ENCODE results near the gene HAO1. TPM values are rescaled to one million over a fixed set of nuclear protein-coding genes. Genes with fewer than 3 reads are reported as not detected.

HAO1 gene
- total RNA-seq, 1 donor from 2014 or later, result not detected

DNA sequence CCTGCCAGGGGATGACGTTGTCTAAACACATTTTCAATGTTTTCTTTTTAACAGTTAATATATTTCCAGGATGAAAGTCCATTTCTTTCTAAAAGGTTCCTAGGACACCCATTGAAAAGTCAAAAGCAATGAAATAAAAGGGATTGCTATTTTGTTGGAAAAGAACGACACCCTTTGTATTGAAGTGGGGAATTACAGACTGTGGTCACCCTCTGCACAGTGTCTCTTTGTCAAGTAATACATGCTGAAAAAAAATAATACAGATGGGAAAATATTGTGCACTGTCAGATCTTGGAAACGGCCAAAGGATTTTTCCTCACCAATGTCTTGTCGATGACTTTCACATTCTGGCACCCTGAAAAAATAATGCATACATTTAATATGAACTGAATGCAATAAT lies 56.9 kb downstream of the HAO1 start:
- Mint-ChIP-seq H3K4me3 (ENCODE audit: unreplicated experiment) (no peak overlapping the region), H3K27ac (ENCODE audit: unreplicated experiment) (no peak overlapping the region), H3K9me3 (ENCODE audit: low read depth) (no peaks in the 10 kb centered on the region), H3K4me1 (ENCODE audit: low read depth) (no peaks in the 10 kb centered on the region), H3K36me3 (ENCODE audit: low read depth) (no peaks in the 10 kb centered on the region), H3K27me3 (ENCODE audit: low read depth) (peaks cover 13% of the 10 kb centered on the region)
- DNase-seq (ENCODE audit: low spot score), result no peak
- TF ChIP-seq, protein P1, sequence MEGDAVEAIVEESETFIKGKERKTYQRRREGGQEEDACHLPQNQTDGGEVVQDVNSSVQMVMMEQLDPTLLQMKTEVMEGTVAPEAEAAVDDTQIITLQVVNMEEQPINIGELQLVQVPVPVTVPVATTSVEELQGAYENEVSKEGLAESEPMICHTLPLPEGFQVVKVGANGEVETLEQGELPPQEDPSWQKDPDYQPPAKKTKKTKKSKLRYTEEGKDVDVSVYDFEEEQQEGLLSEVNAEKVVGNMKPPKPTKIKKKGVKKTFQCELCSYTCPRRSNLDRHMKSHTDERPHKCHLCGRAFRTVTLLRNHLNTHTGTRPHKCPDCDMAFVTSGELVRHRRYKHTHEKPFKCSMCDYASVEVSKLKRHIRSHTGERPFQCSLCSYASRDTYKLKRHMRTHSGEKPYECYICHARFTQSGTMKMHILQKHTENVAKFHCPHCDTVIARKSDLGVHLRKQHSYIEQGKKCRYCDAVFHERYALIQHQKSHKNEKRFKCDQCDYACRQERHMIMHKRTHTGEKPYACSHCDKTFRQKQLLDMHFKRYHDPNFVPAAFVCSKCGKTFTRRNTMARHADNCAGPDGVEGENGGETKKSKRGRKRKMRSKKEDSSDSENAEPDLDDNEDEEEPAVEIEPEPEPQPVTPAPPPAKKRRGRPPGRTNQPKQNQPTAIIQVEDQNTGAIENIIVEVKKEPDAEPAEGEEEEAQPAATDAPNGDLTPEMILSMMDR (IDR thresholded peaks at IDR 0.05), result no peak

DNA sequence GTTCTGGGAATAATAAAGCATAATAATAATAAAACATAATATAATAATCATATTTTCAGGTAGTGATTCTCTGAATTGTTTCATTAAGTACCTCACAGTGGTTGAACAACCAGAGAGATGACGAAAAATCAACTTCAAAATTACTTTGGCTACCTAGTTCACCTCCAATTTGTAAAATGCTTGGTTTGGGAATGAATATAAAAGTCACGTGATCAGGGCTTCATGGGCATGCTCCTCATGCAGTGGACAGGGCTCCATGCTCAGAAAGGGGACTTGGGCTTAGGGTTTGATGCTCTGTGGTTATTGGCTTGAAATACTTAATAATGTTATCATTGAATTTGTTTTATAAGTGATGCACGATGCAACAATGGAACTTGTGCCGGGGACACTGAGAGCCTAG lies 58.2 kb downstream of the HAO1 start:
- Mint-ChIP-seq H3K36me3 (ENCODE audit: low read depth) (no peaks in the 10 kb centered on the region), H3K9me3 (ENCODE audit: low read depth) (no peaks in the 10 kb centered on the region), H3K4me1 (ENCODE audit: low read depth) (no peaks in the 10 kb centered on the region), H3K27me3 (ENCODE audit: low read depth) (peaks cover 13% of the 10 kb centered on the region), H3K4me3 (ENCODE audit: unreplicated experiment) (no peak overlapping the region), H3K27ac (ENCODE audit: unreplicated experiment) (no peak overlapping the region)
- DNase-seq (ENCODE audit: low spot score), result no peak
- TF ChIP-seq, protein P1 (IDR thresholded peaks at IDR 0.05), result no peak

DNA sequence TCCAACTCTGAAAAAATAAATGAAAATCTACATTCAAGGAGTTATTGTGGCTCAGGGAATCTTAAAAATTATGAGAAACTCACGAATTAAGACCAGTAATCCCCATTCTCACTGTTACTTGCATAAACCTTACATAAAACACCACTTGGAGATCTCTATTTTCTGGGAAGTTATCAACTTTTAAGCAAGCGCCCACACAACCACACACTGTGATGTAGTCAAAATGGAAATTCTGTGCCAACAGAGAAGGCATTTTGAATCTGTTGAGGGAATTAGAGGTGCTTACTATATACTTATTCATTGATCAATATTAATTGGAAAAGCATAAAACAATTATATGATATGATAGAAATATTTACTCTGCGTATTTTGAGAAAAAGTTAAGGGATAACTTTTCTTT lies 58.7 kb downstream of the HAO1 start:
- no peak overlapping the region for H3K27ac Mint-ChIP-seq (ENCODE audit: unreplicated experiment)
- no peaks in the 10 kb centered on the region for H3K36me3 Mint-ChIP-seq (ENCODE audit: low read depth)
- no peaks in the 10 kb centered on the region for H3K9me3 Mint-ChIP-seq (ENCODE audit: low read depth)
- TF ChIP-seq, protein P1 (IDR thresholded peaks at IDR 0.05), result no peak
- no peak overlapping the region for H3K4me3 Mint-ChIP-seq (ENCODE audit: unreplicated experiment)
- no peaks in the 10 kb centered on the region for H3K4me1 Mint-ChIP-seq (ENCODE audit: low read depth)
- peaks cover 13% of the 10 kb centered on the region for H3K27me3 Mint-ChIP-seq (ENCODE audit: low read depth)
- no peak for DNase-seq (ENCODE audit: low spot score)

DNA sequence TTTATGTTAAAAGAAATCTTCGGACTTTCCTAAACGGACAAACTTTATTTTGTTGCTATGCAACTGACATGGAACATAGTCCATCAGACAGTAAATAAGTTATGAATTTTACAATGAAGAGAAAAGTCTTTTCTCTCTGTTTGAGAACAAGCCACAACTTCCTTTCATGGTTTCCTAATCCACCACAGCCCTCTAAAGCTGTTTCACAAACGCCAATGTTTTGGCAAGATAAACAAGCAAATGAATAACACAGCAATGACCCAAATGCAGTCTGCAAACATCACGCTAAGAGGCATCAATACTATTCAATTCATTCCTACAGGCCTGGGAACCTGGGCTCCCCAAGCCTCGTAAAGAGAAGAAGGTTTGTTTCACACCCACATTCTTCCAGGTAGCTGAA lies 60.4 kb downstream of the HAO1 start:
- H3K4me1 Mint-ChIP-seq (ENCODE audit: low read depth), result no peaks in the 10 kb centered on the region
- no peaks in the 10 kb centered on the region for H3K9me3 Mint-ChIP-seq (ENCODE audit: low read depth)
- no peak overlapping the region for H3K27ac Mint-ChIP-seq (ENCODE audit: unreplicated experiment)
- no peaks in the 10 kb centered on the region for H3K36me3 Mint-ChIP-seq (ENCODE audit: low read depth)
- DNase-seq (ENCODE audit: low spot score), result no peak
- H3K27me3 Mint-ChIP-seq (ENCODE audit: low read depth), result peaks cover 8% of the 10 kb centered on the region
- TF ChIP-seq, protein P1 (IDR thresholded peaks at IDR 0.05), result no peak
- no peak overlapping the region for H3K4me3 Mint-ChIP-seq (ENCODE audit: unreplicated experiment)

DNA sequence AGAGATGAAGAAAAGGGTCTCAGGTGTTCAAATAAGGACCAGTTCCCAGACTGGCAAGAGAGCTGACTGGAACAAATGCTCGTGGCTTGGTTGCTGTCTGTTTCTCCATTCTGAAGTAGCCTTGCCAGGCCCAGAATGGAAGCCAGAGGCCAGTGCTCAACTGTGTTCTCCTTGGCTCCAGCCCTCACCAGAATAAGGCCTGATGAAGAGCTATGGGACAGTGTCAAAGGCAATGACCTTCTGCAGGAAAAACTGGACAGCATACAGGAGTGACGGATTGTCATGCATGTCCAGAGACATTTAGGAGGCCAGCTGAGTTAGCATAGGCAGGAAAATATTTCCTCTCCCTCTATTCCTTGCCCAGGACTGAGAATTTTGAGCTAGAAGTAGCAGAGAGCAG lies 72.2 kb downstream of the HAO1 start:
- DNase-seq (ENCODE audit: low spot score), result no peak
- TF ChIP-seq, protein P1 (IDR thresholded peaks at IDR 0.05), result no peak
- H3K4me3 Mint-ChIP-seq (ENCODE audit: unreplicated experiment), result no peak overlapping the region
- peaks cover 41% of the 10 kb centered on the region for H3K27me3 Mint-ChIP-seq (ENCODE audit: low read depth)
- H3K27ac Mint-ChIP-seq (ENCODE audit: unreplicated experiment), result no peak overlapping the region
- H3K4me1 Mint-ChIP-seq (ENCODE audit: low read depth), result no peaks in the 10 kb centered on the region
- H3K36me3 Mint-ChIP-seq (ENCODE audit: low read depth), result no peaks in the 10 kb centered on the region
- H3K9me3 Mint-ChIP-seq (ENCODE audit: low read depth), result peaks cover 2% of the 10 kb centered on the region

Data from chondrocyte (in vitro differentiated cells).